ENCODE data around the gene SHANK1.

- TF ChIP-seq, protein P1, sequence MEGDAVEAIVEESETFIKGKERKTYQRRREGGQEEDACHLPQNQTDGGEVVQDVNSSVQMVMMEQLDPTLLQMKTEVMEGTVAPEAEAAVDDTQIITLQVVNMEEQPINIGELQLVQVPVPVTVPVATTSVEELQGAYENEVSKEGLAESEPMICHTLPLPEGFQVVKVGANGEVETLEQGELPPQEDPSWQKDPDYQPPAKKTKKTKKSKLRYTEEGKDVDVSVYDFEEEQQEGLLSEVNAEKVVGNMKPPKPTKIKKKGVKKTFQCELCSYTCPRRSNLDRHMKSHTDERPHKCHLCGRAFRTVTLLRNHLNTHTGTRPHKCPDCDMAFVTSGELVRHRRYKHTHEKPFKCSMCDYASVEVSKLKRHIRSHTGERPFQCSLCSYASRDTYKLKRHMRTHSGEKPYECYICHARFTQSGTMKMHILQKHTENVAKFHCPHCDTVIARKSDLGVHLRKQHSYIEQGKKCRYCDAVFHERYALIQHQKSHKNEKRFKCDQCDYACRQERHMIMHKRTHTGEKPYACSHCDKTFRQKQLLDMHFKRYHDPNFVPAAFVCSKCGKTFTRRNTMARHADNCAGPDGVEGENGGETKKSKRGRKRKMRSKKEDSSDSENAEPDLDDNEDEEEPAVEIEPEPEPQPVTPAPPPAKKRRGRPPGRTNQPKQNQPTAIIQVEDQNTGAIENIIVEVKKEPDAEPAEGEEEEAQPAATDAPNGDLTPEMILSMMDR (IDR thresholded peaks at IDR 0.05; ENCODE audit: low read depth, low read length): no peak
- TF ChIP-seq EZH2phosphoT487 (IDR thresholded peaks at IDR 0.05; ENCODE audit: low read depth): no peak
Measured at GRCh38 chr19:50651174-50651573, 68.4 kb downstream of the SHANK1 start.
